Panc1 (cell line): ENCODE results near the gene KRTAP8-1. TPM values are rescaled to one million over a fixed set of nuclear protein-coding genes. Genes with fewer than 3 reads are reported as not detected.

Experiments used
- ATAC-seq: fragments of 200-7000 bp; cut with Tn5 transposase; 2 replicates; pipeline ENCODE4 v1.9.1; 2020; ENCODE audit warnings: mild to moderate bottlenecking, moderate library complexity
- BruUV-seq: library from RNA; stranded (reverse); fragments of 400-500 nt; replicated peaks from 2 replicates; lab custom pipeline; 2021; lab: Mats Ljungman, UMichigan
- CTCF ChIA-PET: fragments of 300-600 bp; sonication (Branson Sonifier 250); formaldehyde crosslinking; loops from one replicate; lab custom pipeline; 2022; ENCODE audit warnings: antibody characterized with exemption; lab: Charles Lee
- POLR2A ChIA-PET: fragments of 300-600 bp; sonication (Branson Sonifier 250); formaldehyde crosslinking; loops from one replicate; lab custom pipeline; 2022; ENCODE audit warnings: antibody characterized with exemption; lab: Charles Lee
- DNase-seq: peaks from one replicate; pipeline ENCODE4 v3.0.0-alpha.2; 2010; ENCODE audit warnings: low read depth, low spot score
- H3K27ac ChIP-seq: 2 replicates; pipeline ENCODE4 v1.5.1; 2011; ENCODE audit warnings: mild to moderate bottlenecking, low read length, inconsistent platforms
- H3K27me3 ChIP-seq: fragments of 200-500 bp; sonication (Bioruptor generic); 2 replicates; pipeline ENCODE4 v1.6.0; 2014; ENCODE audit warnings: low read length, inconsistent platforms; ENCODE audit not compliant: control insufficient read depth, insufficient read depth
- H3K36me3 ChIP-seq: fragments of 200-500 bp; sonication (Bioruptor generic); 2 replicates; pipeline ENCODE4 v1.5.1; 2014; ENCODE audit warnings: inconsistent platforms, mild to moderate bottlenecking, low read length, moderate library complexity; ENCODE audit not compliant: control insufficient read depth, insufficient read depth
- H3K4me1 ChIP-seq: 2 replicates; pipeline ENCODE4 v1.5.1; 2011; ENCODE audit warnings: inconsistent platforms, mild to moderate bottlenecking, low read length, moderate library complexity; ENCODE audit not compliant: control insufficient read depth, insufficient read depth
- H3K4me3 ChIP-seq, 2 experiments: 2 replicates each; pipeline ENCODE4 v1.5.1; 2011 to 2012; ENCODE audit warnings: low read depth in 2 of 2, low read length in 2 of 2, mild to moderate bottlenecking in 2 of 2, inconsistent platforms in 1 of 2, moderate library complexity in 1 of 2
- H3K9me3 ChIP-seq: fragments of 200-500 bp; sonication (Bioruptor generic); 2 replicates; pipeline ENCODE4 v1.5.1; 2014; ENCODE audit warnings: low read depth, mild to moderate bottlenecking, inconsistent platforms, low read length, moderate library complexity; ENCODE audit not compliant: control insufficient read depth, insufficient read depth
- CTCF ChIP-seq: fragments of 450-650 bp; IDR thresholded peaks from 2 replicates; pipeline ENCODE4 v1.5.1; 2017; ENCODE audit warnings: mild to moderate bottlenecking
- POLR2AphosphoS5 ChIP-seq: IDR thresholded peaks from 2 replicates; pipeline ENCODE4 v1.6.1; 2012; ENCODE audit warnings: mild to moderate bottlenecking, low read depth, low read length, moderate library complexity
- SIN3A ChIP-seq: IDR thresholded peaks from 2 replicates; pipeline ENCODE4 v1.6.1; 2012; ENCODE audit warnings: low read depth, mild to moderate bottlenecking, low read length, moderate library complexity, borderline replicate concordance; ENCODE audit not compliant: insufficient read depth
- TCF7L2 ChIP-seq: IDR thresholded peaks from 2 replicates; pipeline ENCODE4 v1.6.1; 2011; ENCODE audit warnings: mild to moderate bottlenecking, low read depth, low read length, inconsistent platforms
- in situ Hi-C: cut with HindIII; loops from 2 replicates; pipeline ENCODE4 v1.10.0; 2016; ENCODE audit warnings: low sequenced_read_pairs, low pct_unique_long_range_greater_than_20kb
- intact Hi-C: fragments of 100-400 bp; cut with micrococcal nuclease; formaldehyde crosslinking; loops from one replicate; pipeline ENCODE4 v1.10.0; 2022; ENCODE audit not compliant: unreplicated experiment
- total RNA-seq: library from RNA; stranded (reverse); gene quantifications from one replicate; pipeline ENCODE4 v1.2.1, GENCODE V29; 2021; ENCODE audit not compliant: unreplicated experiment
- TF ChIP-seq, protein P1 (sequence below), 2 experiments: IDR thresholded peaks; 2 replicates each; pipeline ENCODE4 v1.6.1; 2011 to 2012; ENCODE audit warnings: low read depth in 2 of 2, control low read depth in 1 of 2, low read length in 1 of 2, mild to moderate bottlenecking in 1 of 2, moderate library complexity in 1 of 2; ENCODE audit not compliant: insufficient read depth in 1 of 2

The KRTAP8-1 gene
- total RNA-seq, 1 experiment from 2014 or later: not detected

- in situ Hi-C loops (no loop called here), intact Hi-C loops (no loop called here)
- no peaks in the 10 kb centered on the region for H3K4me1 ChIP-seq
- ATAC-seq (no peak), DNase-seq (no peak)
- POLR2A ChIA-PET: no interaction called here
- CTCF ChIA-PET: no interaction called here
- H3K27me3 ChIP-seq: no peaks in the 10 kb centered on the region
- TF ChIP-seq, protein P1, sequence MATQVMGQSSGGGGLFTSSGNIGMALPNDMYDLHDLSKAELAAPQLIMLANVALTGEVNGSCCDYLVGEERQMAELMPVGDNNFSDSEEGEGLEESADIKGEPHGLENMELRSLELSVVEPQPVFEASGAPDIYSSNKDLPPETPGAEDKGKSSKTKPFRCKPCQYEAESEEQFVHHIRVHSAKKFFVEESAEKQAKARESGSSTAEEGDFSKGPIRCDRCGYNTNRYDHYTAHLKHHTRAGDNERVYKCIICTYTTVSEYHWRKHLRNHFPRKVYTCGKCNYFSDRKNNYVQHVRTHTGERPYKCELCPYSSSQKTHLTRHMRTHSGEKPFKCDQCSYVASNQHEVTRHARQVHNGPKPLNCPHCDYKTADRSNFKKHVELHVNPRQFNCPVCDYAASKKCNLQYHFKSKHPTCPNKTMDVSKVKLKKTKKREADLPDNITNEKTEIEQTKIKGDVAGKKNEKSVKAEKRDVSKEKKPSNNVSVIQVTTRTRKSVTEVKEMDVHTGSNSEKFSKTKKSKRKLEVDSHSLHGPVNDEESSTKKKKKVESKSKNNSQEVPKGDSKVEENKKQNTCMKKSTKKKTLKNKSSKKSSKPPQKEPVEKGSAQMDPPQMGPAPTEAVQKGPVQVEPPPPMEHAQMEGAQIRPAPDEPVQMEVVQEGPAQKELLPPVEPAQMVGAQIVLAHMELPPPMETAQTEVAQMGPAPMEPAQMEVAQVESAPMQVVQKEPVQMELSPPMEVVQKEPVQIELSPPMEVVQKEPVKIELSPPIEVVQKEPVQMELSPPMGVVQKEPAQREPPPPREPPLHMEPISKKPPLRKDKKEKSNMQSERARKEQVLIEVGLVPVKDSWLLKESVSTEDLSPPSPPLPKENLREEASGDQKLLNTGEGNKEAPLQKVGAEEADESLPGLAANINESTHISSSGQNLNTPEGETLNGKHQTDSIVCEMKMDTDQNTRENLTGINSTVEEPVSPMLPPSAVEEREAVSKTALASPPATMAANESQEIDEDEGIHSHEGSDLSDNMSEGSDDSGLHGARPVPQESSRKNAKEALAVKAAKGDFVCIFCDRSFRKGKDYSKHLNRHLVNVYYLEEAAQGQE (IDR thresholded peaks at IDR 0.05; ENCODE audit: insufficient read depth in 1 of 2, low read depth in 2 of 2, low read length in 1 of 2): no peak
- no peak for TF ChIP-seq TCF7L2
- H3K4me3 ChIP-seq: no peak overlapping the region
- BruUV-seq: no TSS peak
- H3K27ac ChIP-seq: no peak overlapping the region
- no peaks in the 10 kb centered on the region for H3K36me3 ChIP-seq
- H3K9me3 ChIP-seq: no peaks in the 10 kb centered on the region
Observed at GRCh38 chr21:30847627-30848500, 34.8 kb upstream of the KRTAP8-1 start.

- intact Hi-C loops: no loop called here
- no peak for TF ChIP-seq SIN3A
- no peak for TF ChIP-seq POLR2AphosphoS5
- no peak for TF ChIP-seq CTCF
- no TSS peak for BruUV-seq
- no peaks in the 10 kb centered on the region for H3K36me3 ChIP-seq
- CTCF ChIA-PET: no interaction called here
- in situ Hi-C loops: no loop called here
- no peak overlapping the region for H3K27ac ChIP-seq
- POLR2A ChIA-PET: no interaction called here
- DNase-seq (no peak), ATAC-seq (no peak)
- H3K27me3 ChIP-seq: no peaks in the 10 kb centered on the region
- H3K9me3 ChIP-seq: no peaks in the 10 kb centered on the region
- no peaks in the 10 kb centered on the region for H3K4me1 ChIP-seq
- no peak overlapping the region for H3K4me3 ChIP-seq
Observed at GRCh38 chr21:30842990-30843389, 29.9 kb upstream of the KRTAP8-1 start.

DNA sequence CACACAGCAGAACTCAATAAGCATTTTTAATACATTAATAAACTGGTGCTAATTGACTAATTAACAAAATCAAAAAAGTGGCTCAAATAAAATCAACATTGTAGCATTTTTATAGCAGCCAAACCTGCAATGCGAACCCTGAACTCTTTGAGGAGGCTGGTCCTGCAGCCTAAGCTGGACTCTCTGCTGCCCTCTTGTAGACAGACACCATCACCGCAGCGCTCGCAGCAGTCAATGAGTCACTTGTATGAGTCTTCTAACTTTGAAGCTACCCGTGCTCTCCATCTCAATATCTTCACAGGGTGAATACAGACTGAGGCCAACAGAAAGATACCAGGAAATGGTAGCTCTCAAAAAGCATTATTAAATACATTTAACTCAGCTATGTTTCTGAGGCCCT is 26.2 kb upstream of the KRTAP8-1 start:
- H3K27ac ChIP-seq: no peak overlapping the region
- in situ Hi-C loops (no loop called here), intact Hi-C loops (no loop called here)
- DNase-seq (no peak), ATAC-seq (no peak)
- H3K36me3 ChIP-seq: no peaks in the 10 kb centered on the region
- CTCF ChIA-PET: interaction anchor here (0.6 kb wide), 1 partner anchor 37 kb away, joined by 3 read pairs; no protein-coding TSS in a partner anchor
- no peaks in the 10 kb centered on the region for H3K4me1 ChIP-seq
- TF ChIP-seq CTCF (peak; percentile 48), POLR2AphosphoS5 (no peak), TCF7L2 (no peak)
- H3K4me3 ChIP-seq: no peak overlapping the region
- POLR2A ChIA-PET: no interaction called here
- BruUV-seq: no TSS peak
- no peaks in the 10 kb centered on the region for H3K27me3 ChIP-seq
- H3K9me3 ChIP-seq: no peaks in the 10 kb centered on the region
